HepG2 (cell line): ENCODE measurements around the gene SIK3. TPM values are rescaled to one million over a fixed set of nuclear protein-coding genes. Genes with fewer than 3 reads are reported as not detected.

Experiments used
- ATAD3A ChIP-seq: sonication (generic); formaldehyde crosslinking; IDR thresholded peaks from 2 replicates; pipeline ENCODE4 v1.4.0; 2020; ENCODE audit warnings: missing genetic modification reagents
- ATF7-NPFF ChIP-seq: sonication (generic); formaldehyde crosslinking; IDR thresholded peaks from 2 replicates; pipeline ENCODE4 v1.8.1; 2023; ENCODE audit warnings: mild to moderate bottlenecking, low read depth, missing genetic modification reagents, moderate library complexity
- BCL6 ChIP-seq: IDR thresholded peaks from 2 replicates; pipeline ENCODE4 v1.6.1; 2016; ENCODE audit warnings: missing genetic modification reagents, missing compliant biosample characterization
- CBFB ChIP-seq: sonication (generic); formaldehyde crosslinking; IDR thresholded peaks from 2 replicates; pipeline ENCODE4 v1.4.0; 2020; ENCODE audit warnings: missing genetic modification reagents
- FIP1L1 ChIP-seq: fragments of 200-400 bp; formaldehyde crosslinking; IDR thresholded peaks from 2 replicates; pipeline ENCODE4 v1.6.1; 2018; ENCODE audit warnings: low read depth, mild to moderate bottlenecking, low read length, moderate library complexity, borderline replicate concordance; ENCODE audit not compliant: insufficient read depth
- FOXA1 ChIP-seq, 2 experiments: fragments of 450-650 bp in 1 of 2; sonication (generic) in 1 of 2; formaldehyde crosslinking in 1 of 2; IDR thresholded peaks; 2 replicates each; pipeline versions ENCODE4 v1.4.0 to v1.6.1; 2016 to 2020; ENCODE audit warnings: missing genetic modification reagents in 1 of 2
- GTF2F1 ChIP-seq: fragments of 150-350 bp; IDR thresholded peaks from 2 replicates; pipeline ENCODE4 v1.6.1; 2014; ENCODE audit warnings: low read length
- KMT2B ChIP-seq: IDR thresholded peaks from 2 replicates; pipeline ENCODE4 v1.6.1; 2016; ENCODE audit warnings: missing genetic modification reagents, missing compliant biosample characterization
- LCORL ChIP-seq, 2 experiments: fragments of 450-650 bp in 1 of 2; sonication (generic) in 1 of 2; formaldehyde crosslinking in 1 of 2; IDR thresholded peaks; 2 replicates each; pipeline versions ENCODE4 v1.5.0 to v1.6.1; 2017 to 2020; ENCODE audit warnings: antibody characterized with exemption in 1 of 2, missing genetic modification reagents in 1 of 2
- MED8 ChIP-seq: sonication (generic); formaldehyde crosslinking; IDR thresholded peaks from 2 replicates; pipeline ENCODE4 v1.8.1; 2023; ENCODE audit warnings: mild to moderate bottlenecking, missing genetic modification reagents; ENCODE audit not compliant: insufficient replicate concordance
- RBFOX2 ChIP-seq: fragments of 200-400 bp; formaldehyde crosslinking; IDR thresholded peaks from 2 replicates; pipeline ENCODE4 v1.6.1; 2017; ENCODE audit warnings: low read depth, mild to moderate bottlenecking, low read length
- REPIN1 ChIP-seq: sonication (generic); formaldehyde crosslinking; IDR thresholded peaks from 2 replicates; pipeline ENCODE4 v1.8.0; 2022; ENCODE audit warnings: missing genetic modification reagents, low read depth, mild to moderate bottlenecking, borderline replicate concordance
- REXO4 ChIP-seq: sonication (generic); formaldehyde crosslinking; IDR thresholded peaks from 2 replicates; pipeline ENCODE4 v1.8.0; 2022; ENCODE audit warnings: missing genetic modification reagents, mild to moderate bottlenecking, borderline replicate concordance
- RFX5 ChIP-seq: IDR thresholded peaks from 2 replicates; pipeline ENCODE4 v1.6.1; 2011; ENCODE audit warnings: low read depth, low read length, improper control_type of control experiment
- WIZ ChIP-seq: sonication (generic); formaldehyde crosslinking; IDR thresholded peaks from 2 replicates; pipeline ENCODE4 v1.5.1; 2020; ENCODE audit warnings: mild to moderate bottlenecking, missing genetic modification reagents
- ZFP90 ChIP-seq: sonication (generic); formaldehyde crosslinking; IDR thresholded peaks from 2 replicates; pipeline ENCODE4 v1.8.0; 2022; ENCODE audit warnings: missing genetic modification reagents, mild to moderate bottlenecking, inconsistent platforms, borderline replicate concordance
- ZNF274 ChIP-seq: sonication (generic); formaldehyde crosslinking; IDR thresholded peaks from 2 replicates; pipeline ENCODE4 v1.5.1; 2020; ENCODE audit warnings: mild to moderate bottlenecking, missing genetic modification reagents
- ZNF34 ChIP-seq: sonication (generic); formaldehyde crosslinking; IDR thresholded peaks from 2 replicates; pipeline ENCODE4 v1.4.0; 2020; ENCODE audit warnings: mild to moderate bottlenecking, missing genetic modification reagents, borderline replicate concordance
- ZNF343 ChIP-seq: sonication (generic); formaldehyde crosslinking; IDR thresholded peaks from 2 replicates; pipeline ENCODE4 v1.4.0; 2020; ENCODE audit warnings: mild to moderate bottlenecking, missing genetic modification reagents
- ZNF549 ChIP-seq: sonication (generic); formaldehyde crosslinking; IDR thresholded peaks from 2 replicates; pipeline ENCODE4 v1.5.0; 2020; ENCODE audit warnings: missing genetic modification reagents
- ZNF672 ChIP-seq: sonication (generic); formaldehyde crosslinking; IDR thresholded peaks from 2 replicates; pipeline ENCODE4 v1.8.1; 2022; ENCODE audit warnings: missing genetic modification reagents
- ZNF724P ChIP-seq: sonication (generic); formaldehyde crosslinking; IDR thresholded peaks from 2 replicates; pipeline ENCODE4 v1.8.0; 2022; ENCODE audit warnings: missing genetic modification reagents, borderline replicate concordance
- polyA plus RNA-seq, 8 experiments: library from polyadenylated mRNA; depleted of rRNA in 3 of 8; stranded (reverse) in 7 of 8; unstranded in 1 of 8; fragments of >200 nt; fragmentation: Illumina TruSeq in 4 of 8; extraction: Trizol in 4 of 8; gene quantifications; 2 replicates each; pipeline versions ENCODE4 v1.2.1 to v1.2.3, GENCODE V29; 2011 to 2016; ENCODE audit warnings: low read depth in 4 of 8, missing spikeins in 1 of 8, mixed read lengths in 1 of 8; ENCODE audit not compliant: insufficient read depth in 1 of 8
- total RNA-seq, 5 experiments: library from RNA; depleted of rRNA; stranded (reverse); fragments of >200 nt; fragmentation: Illumina TruSeq; extraction: Trizol; gene quantifications; 2 replicates each; pipeline ENCODE4 v1.2.3, GENCODE V29; 2016; ENCODE audit warnings: low read depth in 1 of 5
- TF ChIP-seq, protein P1 (sequence below): sonication (generic); formaldehyde crosslinking; IDR thresholded peaks from 2 replicates; pipeline ENCODE4 v1.4.0; 2020; ENCODE audit warnings: mild to moderate bottlenecking, missing genetic modification reagents, borderline replicate concordance
- TF ChIP-seq, protein P2 (sequence below): sonication (generic); formaldehyde crosslinking; IDR thresholded peaks from 2 replicates; pipeline ENCODE4 v1.8.0; 2023; ENCODE audit warnings: mild to moderate bottlenecking, missing genetic modification reagents
- TF ChIP-seq, protein P3 (sequence below): sonication (generic); IDR thresholded peaks from 2 replicates; pipeline ENCODE4 v1.6.1; 2016; ENCODE audit warnings: low read depth, borderline replicate concordance
- TF ChIP-seq, protein P4 (sequence below): sonication (generic); formaldehyde crosslinking; IDR thresholded peaks from 2 replicates; pipeline ENCODE4 v1.4.0; 2020; ENCODE audit warnings: mild to moderate bottlenecking, missing genetic modification reagents

The SIK3 gene
- total and polyA plus RNA-seq, 2 of the 13 experiments (the other 11 are each of a cell fraction or from before 2014, with no cell fraction given) = 5.7 to 9.8 TPM

DNA sequence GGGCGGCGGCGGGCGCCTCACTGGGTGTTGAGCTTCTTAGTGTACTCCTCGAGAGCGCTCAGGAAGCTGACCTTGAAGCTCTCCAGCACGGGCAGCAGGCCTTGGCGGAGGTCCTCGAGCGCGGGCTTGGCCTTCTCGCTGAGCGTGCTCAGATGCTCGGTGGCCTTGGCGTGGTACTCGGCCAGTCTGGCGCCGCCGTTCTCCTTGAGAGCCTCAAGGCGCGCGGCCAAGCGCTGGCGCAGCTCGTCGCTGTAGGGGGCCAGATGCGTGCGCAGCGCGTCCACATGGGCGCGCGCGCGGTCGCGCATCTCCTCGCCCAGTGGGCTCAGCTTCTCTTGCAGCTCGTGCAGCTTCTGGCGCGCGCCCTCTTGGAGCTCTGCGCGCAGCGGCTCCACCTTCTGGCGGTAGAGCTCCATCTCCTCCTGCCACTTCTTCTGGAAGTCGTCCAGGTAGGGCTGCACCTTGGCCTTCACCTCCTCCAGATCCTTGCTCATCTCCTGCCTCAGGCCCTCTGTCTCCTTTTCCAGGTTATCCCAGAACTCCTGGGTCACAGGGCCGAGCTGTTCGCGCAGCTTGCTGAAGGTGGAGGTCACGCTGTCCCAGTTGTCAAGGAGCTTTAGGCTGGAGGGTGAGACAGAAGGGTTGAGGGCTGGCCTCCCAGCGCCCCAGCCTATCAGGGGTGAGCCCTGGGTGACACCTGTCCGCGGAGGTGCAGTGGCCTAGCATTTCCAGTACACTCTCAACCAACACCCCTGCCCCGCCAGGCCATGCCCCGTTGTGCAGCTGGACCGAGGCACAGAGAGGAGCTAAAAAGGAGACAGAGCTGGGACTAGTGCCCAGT, 262.2 kb downstream of the SIK3 start (continued):
- TF ChIP-seq WIZ (0 out of 2 replicates have a peak, but pooled peaks have one; percentile 15), RFX5 (no peak), ZNF549 (CRISPR knock-in tag) (no peak), BCL6 (CRISPR knock-in tag) (no peak), FOXA1 (IDR thresholded peaks at IDR 0.05) (no peak), FOXA1 (CRISPR knock-in tag; IDR thresholded peaks at IDR 0.05) (no peak; the same call in 1 of the 2 replicates), ZNF343 (CRISPR knock-in tag) (no peak; the same call in 1 of the 2 replicates), RBFOX2 (peak; percentile 95), FIP1L1 (no peak), ZFP90 (CRISPR knock-in tag) (no peak), ATF7-NPFF (CRISPR knock-in tag) (peak; percentile 57), KMT2B (CRISPR knock-in tag) (no peak), LCORL (IDR thresholded peaks at IDR 0.05) (no peak), LCORL (CRISPR knock-in tag; IDR thresholded peaks at IDR 0.05) (no peak; the same call in 1 of the 2 replicates), ATAD3A (CRISPR knock-in tag) (no peak), ZNF274 (CRISPR knock-in tag) (no peak; the same call in 1 of the 2 replicates), GTF2F1 (no peak), REXO4 (peak; percentile 54; the same call in 1 of the 2 replicates), REPIN1 (CRISPR knock-in tag) (peak; percentile 58), ZNF672 (CRISPR knock-in tag) (no peak; the same call in 1 of the 2 replicates), MED8 (CRISPR knock-in tag) (no peak), CBFB (CRISPR knock-in tag) (no peak), ZNF34 (CRISPR knock-in tag) (no peak), ZNF724P (no peak)
- TF ChIP-seq, protein P1, sequence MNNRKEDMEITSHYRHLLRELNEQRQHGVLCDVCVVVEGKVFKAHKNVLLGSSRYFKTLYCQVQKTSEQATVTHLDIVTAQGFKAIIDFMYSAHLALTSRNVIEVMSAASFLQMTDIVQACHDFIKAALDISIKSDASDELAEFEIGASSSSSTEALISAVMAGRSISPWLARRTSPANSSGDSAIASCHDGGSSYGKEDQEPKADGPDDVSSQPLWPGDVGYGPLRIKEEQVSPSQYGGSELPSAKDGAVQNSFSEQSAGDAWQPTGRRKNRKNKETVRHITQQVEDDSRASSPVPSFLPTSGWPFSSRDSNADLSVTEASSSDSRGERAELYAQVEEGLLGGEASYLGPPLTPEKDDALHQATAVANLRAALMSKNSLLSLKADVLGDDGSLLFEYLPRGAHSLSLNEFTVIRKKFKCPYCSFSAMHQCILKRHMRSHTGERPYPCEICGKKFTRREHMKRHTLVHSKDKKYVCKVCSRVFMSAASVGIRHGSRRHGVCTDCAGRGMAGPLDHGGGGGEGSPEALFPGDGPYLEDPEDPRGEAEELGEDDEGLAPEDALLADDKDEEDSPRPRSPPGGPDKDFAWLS (CRISPR knock-in tag) = no peak
- TF ChIP-seq, protein P2, sequence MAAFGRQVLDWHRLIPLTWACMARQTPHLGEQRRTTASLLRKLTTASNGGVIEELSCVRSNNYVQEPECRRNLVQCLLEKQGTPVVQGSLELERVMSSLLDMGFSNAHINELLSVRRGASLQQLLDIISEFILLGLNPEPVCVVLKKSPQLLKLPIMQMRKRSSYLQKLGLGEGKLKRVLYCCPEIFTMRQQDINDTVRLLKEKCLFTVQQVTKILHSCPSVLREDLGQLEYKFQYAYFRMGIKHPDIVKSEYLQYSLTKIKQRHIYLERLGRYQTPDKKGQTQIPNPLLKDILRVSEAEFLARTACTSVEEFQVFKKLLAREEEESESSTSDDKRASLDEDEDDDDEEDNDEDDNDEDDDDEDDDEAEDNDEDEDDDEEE (CRISPR knock-in tag) = 0 out of 2 replicates have a peak, but pooled peaks have one; percentile 17
- TF ChIP-seq, protein P3, sequence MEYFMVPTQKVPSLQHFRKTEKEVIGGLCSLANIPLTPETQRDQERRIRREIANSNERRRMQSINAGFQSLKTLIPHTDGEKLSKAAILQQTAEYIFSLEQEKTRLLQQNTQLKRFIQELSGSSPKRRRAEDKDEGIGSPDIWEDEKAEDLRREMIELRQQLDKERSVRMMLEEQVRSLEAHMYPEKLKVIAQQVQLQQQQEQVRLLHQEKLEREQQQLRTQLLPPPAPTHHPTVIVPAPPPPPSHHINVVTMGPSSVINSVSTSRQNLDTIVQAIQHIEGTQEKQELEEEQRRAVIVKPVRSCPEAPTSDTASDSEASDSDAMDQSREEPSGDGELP = no peak
- TF ChIP-seq, protein P4, sequence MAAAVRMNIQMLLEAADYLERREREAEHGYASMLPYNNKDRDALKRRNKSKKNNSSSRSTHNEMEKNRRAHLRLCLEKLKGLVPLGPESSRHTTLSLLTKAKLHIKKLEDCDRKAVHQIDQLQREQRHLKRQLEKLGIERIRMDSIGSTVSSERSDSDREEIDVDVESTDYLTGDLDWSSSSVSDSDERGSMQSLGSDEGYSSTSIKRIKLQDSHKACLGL (CRISPR knock-in tag) = 0 out of 2 replicates have a peak, but pooled peaks have one; percentile 38
